Measurements from ENCODE around the gene LRBA. TPM values are rescaled to one million over a fixed set of nuclear protein-coding genes. Genes with fewer than 3 reads are reported as not detected.

The LRBA gene
- polyA plus RNA-seq, 1 of the 3 experiments (the other 2 are of a cell fraction), result 11.4 TPM

- no peak for TF ChIP-seq SIN3A (IDR thresholded peaks at IDR 0.05; ENCODE audit: borderline replicate concordance, low read depth, low read length)
These were observed 24.8 kb downstream of the LRBA start (continued) for GRCh38 chr4:150990250-150990649.

DNA sequence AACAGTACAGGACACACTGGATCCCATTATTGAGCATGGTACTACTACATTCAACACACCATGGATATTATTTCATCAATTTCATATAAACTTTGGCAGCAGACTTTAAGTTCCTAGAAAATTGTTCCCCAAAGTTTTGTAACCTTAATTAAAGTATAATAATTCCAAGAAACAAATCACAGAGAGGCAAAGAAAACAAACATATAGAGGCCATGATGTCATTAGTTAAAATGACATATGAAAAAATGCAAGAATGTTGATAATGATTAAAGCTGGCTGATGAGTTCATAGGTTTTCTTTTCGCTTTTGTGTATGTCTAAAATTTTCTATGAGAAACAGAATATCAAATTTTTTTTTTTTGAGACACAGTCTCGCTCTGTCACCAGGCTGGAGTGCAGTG, 26.8 kb downstream of the LRBA start:
- Histone ChIP-seq H3K36me3 (replicated peaks in 1 of 2; ENCODE audit: control insufficient read depth in 1 of 2, insufficient read depth in 2 of 2, low read length in 1 of 2) (no peaks in the 10 kb centered on the region), H3K27me3 (ENCODE audit: insufficient read depth) (no peaks in the 10 kb centered on the region), H4K20me1 (ENCODE audit: insufficient read depth) (no peaks in the 10 kb centered on the region), H3K9me2 (no peaks in the 10 kb centered on the region), H3F3A (replicated peaks; ENCODE audit: insufficient read depth) (no peaks in the 10 kb centered on the region), H3K79me2 (ENCODE audit: insufficient read depth) (peaks cover 5% of the 10 kb centered on the region; the same call in 1 of the 2 replicates), H2AFZ (ENCODE audit: low read depth) (no peak overlapping the region), H3K27ac (ENCODE audit: low read depth in 2 of 2, low read length in 1 of 2) (no peak overlapping the region), H3K4me3 (ENCODE audit: low read depth in 2 of 2, low read length in 1 of 2) (no peak overlapping the region), H3K9me3 (no peaks in the 10 kb centered on the region), H3K9ac (no peak overlapping the region), H3K4me1 (ENCODE audit: control insufficient read depth in 1 of 2, insufficient read depth in 2 of 2, low read depth in 1 of 2, low read length in 1 of 2) (no peaks in the 10 kb centered on the region), H3K4me2 (no peak overlapping the region)
- DNase-seq, result no peak
- POLR2A ChIA-PET, result no interaction called here
- CTCF ChIA-PET, result no interaction called here
- WGBS (ENCODE audit: low lambda C conversion rate), result 95% methylated on average over 2 of the region's 2 CpGs
- TF ChIP-seq NRF1 (IDR thresholded peaks at IDR 0.05; ENCODE audit: low read depth, low read length) (no peak), CTCF (IDR thresholded peaks at IDR 0.05) (no peak), EP300 (IDR thresholded peaks at IDR 0.05; ENCODE audit: borderline replicate concordance in 1 of 2, low read depth in 1 of 2, low read length in 1 of 2) (no peak), GATA2 (CRISPR knock-in tag; IDR thresholded peaks at IDR 0.05) (no peak), FOXJ3 (CRISPR knock-in tag; IDR thresholded peaks at IDR 0.05) (no peak), REST (IDR thresholded peaks at IDR 0.05; ENCODE audit: low read depth, low read length) (no peak), YY1 (IDR thresholded peaks at IDR 0.05; ENCODE audit: low read depth) (no peak), POLR2AphosphoS5 (IDR thresholded peaks at IDR 0.05; ENCODE audit: low read depth, low read length) (no peak), MAX (IDR thresholded peaks at IDR 0.05; ENCODE audit: low read depth) (no peak), NFIC (IDR thresholded peaks at IDR 0.05; ENCODE audit: borderline replicate concordance) (no peak), SIN3A (IDR thresholded peaks at IDR 0.05; ENCODE audit: borderline replicate concordance, low read depth, low read length) (no peak)

All from SK-N-SH (cell line).